AG04449 (cell line): ENCODE data around the gene RAI1.

Experiments used
- CTCF ChIA-PET: fragments of 350-600 bp; formaldehyde crosslinking; extraction: SDS; loops from one replicate; lab custom pipeline; 2021; ENCODE audit warnings: antibody characterized with exemption; lab: Yijun Ruan, JAX
- POLR2A ChIA-PET: fragments of 400-600, 350-600 bp; formaldehyde crosslinking; extraction: SDS; loops from one replicate; lab custom pipeline; 2020; ENCODE audit warnings: antibody characterized with exemption, inconsistent platforms; lab: Yijun Ruan, JAX
- DNase-seq: peaks from one replicate; pipeline ENCODE4 v3.0.0-alpha.2; 2010; ENCODE audit warnings: low read depth, low spot score
- H3K4me3 ChIP-seq: 2 replicates; pipeline ENCODE4 v1.5.1; 2011; ENCODE audit warnings: low read depth, mild to moderate bottlenecking, control low read depth, low read length
- TF ChIP-seq, protein P1 (sequence below): IDR thresholded peaks from one replicate; pipeline ENCODE4 v1.5.1; 2011; ENCODE audit warnings: mild to moderate bottlenecking, moderate library complexity, low read length, control low read depth, inconsistent platforms; ENCODE audit not compliant: insufficient read depth; ENCODE audit errors: missing control alignments

Gene RAI1

GRCh38 chr17:17839791-17840707, 158.8 kb downstream of the RAI1 start:
- TF ChIP-seq, protein P1, sequence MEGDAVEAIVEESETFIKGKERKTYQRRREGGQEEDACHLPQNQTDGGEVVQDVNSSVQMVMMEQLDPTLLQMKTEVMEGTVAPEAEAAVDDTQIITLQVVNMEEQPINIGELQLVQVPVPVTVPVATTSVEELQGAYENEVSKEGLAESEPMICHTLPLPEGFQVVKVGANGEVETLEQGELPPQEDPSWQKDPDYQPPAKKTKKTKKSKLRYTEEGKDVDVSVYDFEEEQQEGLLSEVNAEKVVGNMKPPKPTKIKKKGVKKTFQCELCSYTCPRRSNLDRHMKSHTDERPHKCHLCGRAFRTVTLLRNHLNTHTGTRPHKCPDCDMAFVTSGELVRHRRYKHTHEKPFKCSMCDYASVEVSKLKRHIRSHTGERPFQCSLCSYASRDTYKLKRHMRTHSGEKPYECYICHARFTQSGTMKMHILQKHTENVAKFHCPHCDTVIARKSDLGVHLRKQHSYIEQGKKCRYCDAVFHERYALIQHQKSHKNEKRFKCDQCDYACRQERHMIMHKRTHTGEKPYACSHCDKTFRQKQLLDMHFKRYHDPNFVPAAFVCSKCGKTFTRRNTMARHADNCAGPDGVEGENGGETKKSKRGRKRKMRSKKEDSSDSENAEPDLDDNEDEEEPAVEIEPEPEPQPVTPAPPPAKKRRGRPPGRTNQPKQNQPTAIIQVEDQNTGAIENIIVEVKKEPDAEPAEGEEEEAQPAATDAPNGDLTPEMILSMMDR: no peak
- DNase-seq: peak; percentile 53
- ChIA-PET CTCF (interaction anchor here (0.7 to 2.5 kb wide), 5 partner anchors 19 to 160 kb away, joined by 3 to 9 read pairs (median 4); no protein-coding TSS in a partner anchor), POLR2A (interaction anchor here (0.6 kb wide), 1 partner anchor 193 kb away, joined by 4 read pairs; no protein-coding TSS in a partner anchor)
- peak overlapping the region; percentile 57 for H3K4me3 ChIP-seq

DNA sequence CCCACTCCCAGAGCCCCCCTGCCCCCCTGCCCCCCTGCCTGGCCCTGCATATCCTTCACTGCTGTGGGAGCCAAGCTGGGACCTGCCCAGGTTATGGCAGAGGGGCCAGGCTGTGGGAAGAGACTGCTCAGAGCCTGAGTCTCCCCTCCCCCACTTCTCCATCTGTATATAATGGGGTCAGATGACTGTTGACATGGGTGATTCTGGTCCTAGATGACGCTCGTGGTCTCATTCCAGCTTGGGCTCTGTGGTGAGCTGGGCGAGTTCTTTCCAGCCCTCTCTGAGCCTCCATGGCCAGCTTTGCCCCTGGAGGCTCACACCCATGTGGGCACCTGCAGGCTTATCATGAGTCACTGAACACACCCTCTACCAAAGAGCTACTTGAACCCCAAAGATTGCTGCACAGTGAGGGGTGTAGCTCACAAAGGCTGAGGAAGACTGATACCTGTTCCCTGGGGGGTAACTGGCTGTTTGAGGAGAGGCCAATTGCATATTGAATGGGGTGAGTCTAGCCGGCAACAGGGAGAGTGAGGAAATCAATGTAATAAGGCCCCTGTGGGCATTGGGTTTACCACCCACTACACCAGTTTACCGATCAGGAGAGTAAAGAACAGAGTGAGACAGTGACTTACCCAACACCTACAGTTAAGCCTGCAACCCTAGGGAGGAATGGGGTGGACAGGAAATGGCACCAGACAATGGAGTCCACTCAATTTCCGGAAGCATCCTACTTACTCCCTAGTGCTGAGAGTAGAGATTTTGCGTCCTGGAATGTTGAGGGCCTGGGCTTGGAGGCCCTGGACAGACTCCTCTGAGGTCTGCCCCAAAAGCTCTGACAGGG, 159.7 kb downstream of the RAI1 start:
- no peak for DNase-seq
- peak overlapping the region; percentile 57 for H3K4me3 ChIP-seq
- ChIA-PET POLR2A (no interaction called here), CTCF (interaction anchor here (0.7 to 1.8 kb wide), 8 partner anchors 8 to 161 kb away, joined by 3 to 6 read pairs (median 3); no protein-coding TSS in a partner anchor)
- TF ChIP-seq, protein P1: no peak

- ChIA-PET POLR2A (no interaction called here), CTCF (interaction anchor here (0.7 to 1.8 kb wide), 6 partner anchors 8 to 192 kb away, joined by 3 to 6 read pairs (median 3); no protein-coding TSS in a partner anchor)
- TF ChIP-seq, protein P1: no peak
- no peak overlapping the region for H3K4me3 ChIP-seq
- no peak for DNase-seq
These were observed 160.4 kb downstream of the RAI1 start for GRCh38 chr17:17841601-17842025.

- ChIA-PET CTCF (interaction anchor here (1.0 to 1.8 kb wide), 4 partner anchors 9 to 191 kb away, joined by 3 to 6 read pairs (median 3); no protein-coding TSS in a partner anchor), POLR2A (no interaction called here)
- TF ChIP-seq, protein P1: no peak
- no peak overlapping the region for H3K4me3 ChIP-seq
- no peak for DNase-seq
These were observed 161.0 kb downstream of the RAI1 start for GRCh38 chr17:17842111-17842876.

DNA sequence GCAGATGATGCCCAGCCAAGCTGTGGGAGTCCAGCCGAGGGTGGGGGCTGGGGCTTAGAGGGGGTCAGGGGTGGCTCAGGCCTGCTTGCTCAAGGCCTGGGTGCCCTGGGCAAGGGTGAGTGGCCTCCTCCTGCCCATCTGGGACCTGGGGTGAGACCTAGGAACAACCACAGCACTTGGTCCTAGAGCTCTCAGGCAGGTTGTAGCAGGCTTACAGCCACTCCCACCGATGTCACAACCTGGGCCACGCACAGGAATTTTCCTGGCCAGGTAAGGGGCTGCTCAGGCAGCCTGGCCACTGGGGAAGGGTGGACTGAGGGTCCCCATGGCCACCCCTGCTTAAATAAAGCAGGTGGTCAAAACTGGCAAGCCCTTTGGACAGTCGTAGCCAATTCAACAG, 161.8 kb downstream of the RAI1 start:
- ChIA-PET POLR2A (no interaction called here), CTCF (interaction anchor here (1.7 kb wide), 1 partner anchor 18 kb away, joined by 5 read pairs; no protein-coding TSS in a partner anchor)
- TF ChIP-seq, protein P1: no peak
- no peak overlapping the region for H3K4me3 ChIP-seq
- no peak for DNase-seq
